Loucy (cell line): ENCODE results near the gene PEMT.

Experiments
- EZH2phosphoT487 ChIP-seq: fragments of 200-600 bp; IDR thresholded peaks from 2 replicates; pipeline ENCODE4 v1.6.1; 2018; ENCODE audit warnings: antibody characterized with exemption, mild to moderate bottlenecking, moderate library complexity, borderline replicate concordance
- TF ChIP-seq, protein P1 (sequence below): fragments of 200-600 bp; sonication (generic); conservative IDR thresholded peaks from 2 replicates; pipeline ENCODE4 v1.5.1; 2014; ENCODE audit warnings: mild to moderate bottlenecking, antibody characterized with exemption, low read length

GRCh38 chr17:17548044-17548443, 43.5 kb downstream of the PEMT start:
- TF ChIP-seq, protein P1, sequence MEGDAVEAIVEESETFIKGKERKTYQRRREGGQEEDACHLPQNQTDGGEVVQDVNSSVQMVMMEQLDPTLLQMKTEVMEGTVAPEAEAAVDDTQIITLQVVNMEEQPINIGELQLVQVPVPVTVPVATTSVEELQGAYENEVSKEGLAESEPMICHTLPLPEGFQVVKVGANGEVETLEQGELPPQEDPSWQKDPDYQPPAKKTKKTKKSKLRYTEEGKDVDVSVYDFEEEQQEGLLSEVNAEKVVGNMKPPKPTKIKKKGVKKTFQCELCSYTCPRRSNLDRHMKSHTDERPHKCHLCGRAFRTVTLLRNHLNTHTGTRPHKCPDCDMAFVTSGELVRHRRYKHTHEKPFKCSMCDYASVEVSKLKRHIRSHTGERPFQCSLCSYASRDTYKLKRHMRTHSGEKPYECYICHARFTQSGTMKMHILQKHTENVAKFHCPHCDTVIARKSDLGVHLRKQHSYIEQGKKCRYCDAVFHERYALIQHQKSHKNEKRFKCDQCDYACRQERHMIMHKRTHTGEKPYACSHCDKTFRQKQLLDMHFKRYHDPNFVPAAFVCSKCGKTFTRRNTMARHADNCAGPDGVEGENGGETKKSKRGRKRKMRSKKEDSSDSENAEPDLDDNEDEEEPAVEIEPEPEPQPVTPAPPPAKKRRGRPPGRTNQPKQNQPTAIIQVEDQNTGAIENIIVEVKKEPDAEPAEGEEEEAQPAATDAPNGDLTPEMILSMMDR, result no peak
- no peak for TF ChIP-seq EZH2phosphoT487
